ENCODE data around the gene TMEM179. TPM values are rescaled to one million over a fixed set of nuclear protein-coding genes. Genes with fewer than 3 reads are reported as not detected.
A peak's percentile ranks its signal among the peaks of the same experiment; 100 is the strongest.
"Not testable (repeated sequence)": the region's sequence is repeated elsewhere in the genome, so short reads cannot be mapped to it uniquely, and the experiment has no call there.

Gene TMEM179
- total RNA-seq = not detected
- long read RNA-seq = 0 reads

- ATAC-seq = peak; percentile 57
- DNase-seq (ENCODE audit: missing footprints) = no peak
These were observed at the start of gene TMEM179 for GRCh38 chr14:104604458-104605449. Gene TMEM179 (minus strand): TSS chr14:104604772. CDS start chr14:104604741, 31 bp downstream.

GRCh38 chr14:104654119-104654518 lies 49.5 kb upstream of the TMEM179 start:
- ATAC-seq = no peak
- intact Hi-C loops (cut with DNase I) = no loop called here
- DNase-seq (ENCODE audit: missing footprints) = no peak

More at GRCh38 chr14:104604458-104605449, at the start of gene TMEM179:
- intact Hi-C loops (cut with DNase I) = no loop called here

GRCh38 chr14:104653130-104653920 lies 48.8 kb upstream of the TMEM179 start:
- DNase-seq (ENCODE audit: missing footprints); ATAC-seq; intact Hi-C loops (cut with DNase I): not testable (repeated sequence)

- DNase-seq (ENCODE audit: missing footprints) (no peak), ATAC-seq (no peak)
- intact Hi-C loops (cut with DNase I) = no loop called here
These were observed 47.8 kb upstream of the TMEM179 start for GRCh38 chr14:104652386-104652785.

DNA sequence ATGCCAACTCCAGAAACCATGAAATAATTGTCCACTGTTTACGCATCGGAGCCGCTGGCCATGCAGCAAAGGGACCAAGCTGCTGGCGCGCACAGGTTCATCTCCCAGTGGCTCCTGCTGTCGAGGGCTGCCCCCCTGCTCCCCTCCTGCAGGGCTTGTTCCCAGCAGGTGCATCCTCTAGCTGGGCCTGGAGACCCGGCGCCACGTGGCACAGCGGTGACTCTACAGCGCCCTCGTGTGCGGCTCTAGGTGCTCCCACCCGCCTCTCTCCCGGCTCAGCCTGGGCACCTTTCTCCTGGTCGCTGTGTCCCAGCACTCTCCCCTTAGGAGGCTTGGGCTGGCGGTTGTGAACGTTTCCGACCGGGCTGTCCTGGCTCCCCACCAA lies 47.3 kb upstream of the TMEM179 start:
- intact Hi-C loops (cut with DNase I) = no loop called here
- DNase-seq (ENCODE audit: missing footprints) = no peak
- no peak for ATAC-seq

- ATAC-seq (no peak), DNase-seq (ENCODE audit: missing footprints) (no peak)
- intact Hi-C loops (cut with DNase I) = loop anchor here (1.0 kb wide), 1 partner anchor 57 kb away; no protein-coding TSS in a partner anchor
These were observed 46.7 kb upstream of the TMEM179 start for GRCh38 chr14:104650981-104651875.

GRCh38 chr14:104650057-104650980 lies 45.7 kb upstream of the TMEM179 start:
- DNase-seq (ENCODE audit: missing footprints) (peak; percentile 76), ATAC-seq (peak; percentile 81)
- intact Hi-C loops (cut with DNase I) = loop anchor here (1.0 kb wide), 1 partner anchor 58 kb away; no protein-coding TSS in a partner anchor

- ATAC-seq (no peak), DNase-seq (ENCODE audit: missing footprints) (peak; percentile 23)
- intact Hi-C loops (cut with DNase I) = no loop called here
These were observed 43.0 kb upstream of the TMEM179 start for GRCh38 chr14:104647467-104648043.

- ATAC-seq (no peak), DNase-seq (ENCODE audit: missing footprints) (peak; percentile 3)
- intact Hi-C loops (cut with DNase I) = loop anchor here (5.0 kb wide), 2 partner anchors 83 to 508 kb away; partner anchors contain the start of gene KIF26A
These were observed 40.2 kb upstream of the TMEM179 start for GRCh38 chr14:104644656-104645378.

DNA sequence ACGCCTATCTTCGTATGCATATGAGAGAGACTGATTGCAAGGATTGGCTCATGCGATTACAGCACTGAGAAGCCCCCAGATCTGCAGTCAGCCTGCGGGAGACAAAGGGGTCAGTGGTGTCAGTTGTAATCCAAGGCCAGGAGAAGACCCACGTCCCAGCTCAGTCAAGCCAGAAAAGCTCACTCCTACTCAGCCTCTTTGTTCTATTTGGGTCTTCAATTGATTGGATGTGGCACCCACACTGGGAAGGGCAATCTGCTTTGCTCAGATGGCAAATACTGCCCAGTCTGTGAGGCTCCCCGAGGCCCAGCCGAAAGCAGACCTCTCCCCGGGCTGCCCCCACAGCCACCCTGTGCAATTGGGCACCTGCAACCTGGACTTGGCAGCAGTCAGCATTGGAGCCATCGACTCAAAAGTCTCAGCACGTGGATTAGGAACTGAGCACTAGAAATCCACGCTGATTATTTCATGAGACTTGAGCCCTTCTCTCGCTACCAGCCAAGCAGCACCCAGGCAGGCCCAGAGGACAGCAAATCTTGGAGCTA lies 39.6 kb upstream of the TMEM179 start:
- ATAC-seq (no peak), DNase-seq (ENCODE audit: missing footprints) (peak; percentile 15)
- intact Hi-C loops (cut with DNase I) = loop anchor here (5.0 kb wide), 2 partner anchors 82 to 507 kb away; partner anchors contain the start of gene KIF26A

- intact Hi-C loops (cut with DNase I) = loop anchor here (5.0 kb wide), 2 partner anchors 81 to 506 kb away; partner anchors contain the start of gene KIF26A
- ATAC-seq = no peak
- no peak for DNase-seq (ENCODE audit: missing footprints)
These were observed 38.7 kb upstream of the TMEM179 start for GRCh38 chr14:104643306-104643705.

DNA sequence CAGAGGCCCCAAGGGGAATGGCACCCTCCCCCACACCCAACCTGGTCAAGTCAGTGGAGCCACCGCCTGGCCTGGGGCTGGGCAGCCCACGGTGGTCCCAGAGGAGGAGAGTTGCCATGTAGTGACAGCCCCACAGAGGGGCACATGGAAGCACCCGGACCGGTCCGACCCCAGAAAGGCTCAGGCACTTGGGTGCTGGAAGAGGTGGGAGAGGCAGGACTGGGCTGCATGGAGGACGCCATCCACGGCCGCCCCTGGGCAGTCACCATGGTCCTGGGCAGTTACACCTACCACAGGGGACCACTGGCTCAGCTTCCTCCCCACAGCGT lies 37.9 kb upstream of the TMEM179 start:
- ATAC-seq (no peak), DNase-seq (ENCODE audit: missing footprints) (peak; percentile 22)
- intact Hi-C loops (cut with DNase I) = loop anchor here (5.0 kb wide), 2 partner anchors 80 to 505 kb away; partner anchors contain the start of gene KIF26A

- intact Hi-C loops (cut with DNase I) = loop anchor here (2.0 to 5.0 kb wide), 3 partner anchors 80 to 563 kb away; partner anchors contain the start of gene KIF26A
- ATAC-seq = no peak
- DNase-seq (ENCODE audit: missing footprints) = no peak
These were observed 37.4 kb upstream of the TMEM179 start for GRCh38 chr14:104641753-104642539.

DNA sequence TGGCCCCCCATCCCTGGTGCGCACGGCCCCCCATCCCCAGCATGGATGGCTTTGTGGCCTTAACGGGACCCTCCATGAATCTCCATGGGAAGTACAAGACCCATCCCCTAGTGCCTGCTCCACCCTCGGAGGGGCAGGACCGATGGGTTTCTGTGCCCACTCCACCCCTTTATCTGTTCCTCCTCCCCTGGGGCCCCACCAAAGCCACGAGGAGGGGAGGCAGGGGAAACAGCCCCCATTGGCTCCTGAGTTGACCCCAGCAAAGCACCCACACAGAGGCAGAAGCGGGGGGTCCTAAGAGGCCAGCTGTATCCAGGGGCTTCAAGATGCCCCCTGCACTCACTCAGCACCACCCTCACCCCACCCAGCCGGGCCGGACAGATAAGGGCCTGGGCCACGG lies 36.1 kb upstream of the TMEM179 start:
- no peak for ATAC-seq
- no peak for DNase-seq (ENCODE audit: missing footprints)
- intact Hi-C loops (cut with DNase I) = loop anchor here (2.0 to 5.0 kb wide), 3 partner anchors 78 to 562 kb away; partner anchors contain the start of gene KIF26A
